H1 (cell line): ENCODE measurements around the gene CFAP100. TPM values are rescaled to one million over a fixed set of nuclear protein-coding genes. Genes with fewer than 3 reads are reported as not detected.

Experiments used
- CTCF ChIA-PET: fragments of 300-600 bp; sonication (Branson Sonifier 250); formaldehyde crosslinking; loops from one replicate; lab custom pipeline; 2021; ENCODE audit not compliant: partially characterized antibody; lab: Charles Lee
- POLR2A ChIA-PET: fragments of 300-600 bp; sonication (Branson Sonifier 250); formaldehyde crosslinking; loops from one replicate; lab custom pipeline; 2021; ENCODE audit warnings: inconsistent platforms; ENCODE audit not compliant: partially characterized antibody; lab: Charles Lee
- DNase-seq, 2 experiments: peaks; one replicate each; pipeline versions ENCODE4 v3.0.0 to v3.0.0-alpha.2; 2010 to 2022; ENCODE audit warnings: low spot score in 2 of 2, low read depth in 1 of 2, mixed read lengths in 1 of 2
- FAIRE-seq: peaks from 2 replicates; lab custom pipeline; 2011; peaks lifted over from hg19 to GRCh38; lab: Jason Lieb, UNC
- H2AFZ ChIP-seq: 2 replicates; pipeline ENCODE4 v1.8.1; 2012; ENCODE audit warnings: low read length, inconsistent platforms
- H2AK5ac ChIP-seq: 2 replicates; pipeline ENCODE4 v1.6.1; 2013; ENCODE audit warnings: low read depth, low read length
- H2BK120ac ChIP-seq: replicated peaks from 2 replicates; pipeline ENCODE3; 2013; ENCODE audit warnings: low read depth, low read length, inconsistent platforms
- H2BK12ac ChIP-seq: 2 replicates; pipeline ENCODE4 v1.6.1; 2013; ENCODE audit warnings: low read depth, low read length
- H2BK15ac ChIP-seq: 2 replicates; pipeline ENCODE4 v1.6.1; 2013; ENCODE audit warnings: low read length
- H2BK20ac ChIP-seq: 2 replicates; pipeline ENCODE4 v1.6.1; 2013; ENCODE audit warnings: low read length
- H2BK5ac ChIP-seq: 2 replicates; pipeline ENCODE4 v1.6.1; 2013; ENCODE audit warnings: low read depth, low read length
- H3K14ac ChIP-seq: 2 replicates; pipeline ENCODE4 v1.6.1; 2013; ENCODE audit warnings: inconsistent platforms; ENCODE audit not compliant: insufficient read length
- H3K18ac ChIP-seq: 2 replicates; pipeline ENCODE4 v1.6.1; 2013; ENCODE audit warnings: low read length; ENCODE audit errors: extremely low read depth
- H3K23ac ChIP-seq: 2 replicates; pipeline ENCODE4 v1.6.1; 2013; ENCODE audit warnings: inconsistent platforms; ENCODE audit not compliant: insufficient read length
- H3K23me2 ChIP-seq: 2 replicates; pipeline ENCODE4 v1.6.1; 2013; ENCODE audit warnings: low read depth, low read length
- H3K27ac ChIP-seq: 2 replicates; pipeline ENCODE4 v1.6.1; 2011; ENCODE audit warnings: low read depth, low read length, inconsistent platforms
- H3K27me3 ChIP-seq, 4 experiments: replicated peaks in 1 of 4; 1 replicate in 1 of 4; 2 replicates in 3 of 4; pipeline versions ENCODE4 v1.6.1 to v1.8.1; 2011 to 2013; ENCODE audit warnings: low read length in 3 of 4, mild to moderate bottlenecking in 3 of 4, inconsistent platforms in 2 of 4, mixed read lengths in 2 of 4, moderate library complexity in 1 of 4; ENCODE audit not compliant: control insufficient read depth in 3 of 4, insufficient read depth in 3 of 4; ENCODE audit errors: extremely low read depth in 1 of 4
- H3K36me3 ChIP-seq, 4 experiments: 2 replicates each; pipeline versions ENCODE4 v1.6.1 to v1.8.1; 2011 to 2013; ENCODE audit warnings: mild to moderate bottlenecking in 4 of 4, low read length in 3 of 4, moderate library complexity in 2 of 4, control low read depth in 1 of 4, inconsistent platforms in 1 of 4; ENCODE audit not compliant: insufficient read depth in 4 of 4, control insufficient read depth in 2 of 4
- H3K4ac ChIP-seq: replicated peaks from 2 replicates; pipeline ENCODE3; 2013; ENCODE audit warnings: low read length, low read depth, mixed read lengths, inconsistent platforms; ENCODE audit not compliant: insufficient read length
- H3K4me1 ChIP-seq, 4 experiments: replicated peaks in 1 of 4; 1 replicate in 1 of 4; 2 replicates in 3 of 4; pipeline versions ENCODE4 v1.6.1 to v1.8.1; 2011 to 2013; ENCODE audit warnings: low read length in 3 of 4, inconsistent platforms in 2 of 4, mixed read lengths in 1 of 4; ENCODE audit not compliant: insufficient read depth in 4 of 4, control insufficient read depth in 3 of 4
- H3K4me2 ChIP-seq, 2 experiments: 2 replicates each; pipeline versions ENCODE4 v1.6.1 to v1.8.1; 2011 to 2013; ENCODE audit warnings: low read depth in 2 of 2, low read length in 2 of 2, control low read depth in 1 of 2, inconsistent platforms in 1 of 2, mild to moderate bottlenecking in 1 of 2; ENCODE audit not compliant: insufficient read depth in 1 of 2
- H3K4me3 ChIP-seq, 4 experiments: fragments of 200-600, 300-600 bp in 1 of 4; sonication (generic), shearing (Covaris generic), sonication (Bioruptor Twin) in 1 of 4; 2 replicates each; pipeline versions ENCODE4 v1.5.1 to v1.8.1; 2011 to 2016; ENCODE audit warnings: low read length in 4 of 4, low read depth in 3 of 4, control low read depth in 2 of 4, inconsistent platforms in 2 of 4, mild to moderate bottlenecking in 2 of 4, mixed read lengths in 1 of 4, moderate library complexity in 1 of 4; ENCODE audit not compliant: insufficient read depth in 2 of 4; ENCODE audit errors: extremely low read depth in 1 of 4
- H3K56ac ChIP-seq: replicated peaks from 2 replicates; pipeline ENCODE3; 2013; ENCODE audit warnings: low read depth, mild to moderate bottlenecking, mixed read lengths, low read length, inconsistent platforms; ENCODE audit not compliant: insufficient read length
- H3K79me1 ChIP-seq: 2 replicates; pipeline ENCODE4 v1.6.1; 2013; ENCODE audit warnings: low read depth, low read length, control low read depth
- H3K79me2 ChIP-seq, 2 experiments: 2 replicates each; pipeline versions ENCODE4 v1.6.1 to v1.8.1; 2012 to 2013; ENCODE audit warnings: low read length in 2 of 2, mild to moderate bottlenecking in 2 of 2, inconsistent platforms in 1 of 2; ENCODE audit not compliant: insufficient read depth in 2 of 2, control insufficient read depth in 1 of 2
- H3K9ac ChIP-seq, 4 experiments: replicated peaks in 1 of 4; 1 replicate in 1 of 4; 2 replicates in 3 of 4; pipeline versions ENCODE4 v1.6.1 to v1.8.1; 2011 to 2013; ENCODE audit warnings: low read depth in 3 of 4, low read length in 3 of 4, control low read depth in 2 of 4, mild to moderate bottlenecking in 2 of 4, moderate library complexity in 2 of 4, inconsistent platforms in 1 of 4; ENCODE audit errors: extremely low read depth in 1 of 4
- H3K9me3 ChIP-seq, 2 experiments: 2 replicates each; pipeline versions ENCODE4 v1.6.1 to v1.8.1; 2012 to 2013; ENCODE audit warnings: mild to moderate bottlenecking in 2 of 2, moderate library complexity in 2 of 2, control low read depth in 1 of 2, inconsistent platforms in 1 of 2, low read depth in 1 of 2, low read length in 1 of 2, mixed read lengths in 1 of 2; ENCODE audit not compliant: insufficient read depth in 2 of 2
- H4K20me1 ChIP-seq, 2 experiments: replicated peaks in 1 of 2; 2 replicates each; pipeline versions ENCODE3 to v1.8.1; 2011 to 2013; ENCODE audit warnings: inconsistent platforms in 2 of 2, low read length in 2 of 2, mild to moderate bottlenecking in 1 of 2; ENCODE audit not compliant: insufficient read depth in 2 of 2, control insufficient read depth in 1 of 2
- H4K5ac ChIP-seq: 2 replicates; pipeline ENCODE4 v1.6.1; 2013; ENCODE audit warnings: low read length, low read depth, mixed read lengths, inconsistent platforms; ENCODE audit not compliant: insufficient read length
- H4K8ac ChIP-seq: 2 replicates; pipeline ENCODE4 v1.8.0; 2013; ENCODE audit warnings: mild to moderate bottlenecking, moderate library complexity, low read length, inconsistent platforms; ENCODE audit not compliant: insufficient read depth; ENCODE audit errors: extremely low read depth
- H4K91ac ChIP-seq: replicated peaks from 2 replicates; pipeline ENCODE3; 2013; ENCODE audit warnings: low read length, mixed read lengths, inconsistent platforms; ENCODE audit not compliant: insufficient read length
- ASH2L ChIP-seq: fragments of 200-600, 300-600 bp; sonication (generic); IDR thresholded peaks from one replicate; pipeline ENCODE4 v1.7.1; 2017; ENCODE audit warnings: low read length
- CEBPB ChIP-seq: IDR thresholded peaks from 2 replicates; pipeline ENCODE4 v1.6.1; 2012; ENCODE audit warnings: low read depth, low read length
- CHD2 ChIP-seq: IDR thresholded peaks from 2 replicates; pipeline ENCODE4 v1.6.1; 2012; ENCODE audit warnings: low read length, improper control_type of control experiment
- EP300 ChIP-seq, 2 experiments: IDR thresholded peaks; 1 replicate in 1 of 2; 2 replicates in 1 of 2; pipeline ENCODE4 v1.6.1; 2011 to 2012; ENCODE audit warnings: low read depth in 2 of 2, low read length in 2 of 2, mild to moderate bottlenecking in 2 of 2, borderline replicate concordance in 1 of 2, inconsistent platforms in 1 of 2, moderate library complexity in 1 of 2
- JUN ChIP-seq: IDR thresholded peaks from 2 replicates; pipeline ENCODE4 v1.6.1; 2011; ENCODE audit warnings: low read depth, mild to moderate bottlenecking, improper control_type of control experiment, low read length
- KDM1A ChIP-seq: fragments of 200-600, 300-600 bp; sonication (generic); IDR thresholded peaks from 2 replicates; pipeline ENCODE4 v1.7.1; 2016; ENCODE audit warnings: mild to moderate bottlenecking, low read length, borderline replicate concordance
- POLR2A ChIP-seq, 2 experiments: IDR thresholded peaks; 1 replicate in 1 of 2; 2 replicates in 1 of 2; pipeline ENCODE4 v1.6.1; 2011; ENCODE audit warnings: low read depth in 2 of 2, low read length in 2 of 2, mild to moderate bottlenecking in 2 of 2; ENCODE audit errors: control extremely low read depth in 1 of 2
- SUZ12 ChIP-seq: fragments of 200-600 bp; sonication (generic); IDR thresholded peaks from 2 replicates; pipeline ENCODE4 v1.6.1; 2012; ENCODE audit warnings: mild to moderate bottlenecking, inconsistent platforms, low read length, moderate library complexity, mixed read lengths
- WGBS, 2 experiments: shearing (Covaris generic) in 1 of 2; methylation state at CpG; one replicate each; pipeline versions ENCODE4 v1.1.6 to v1.1.7; 2013 to 2015; ENCODE audit warnings: low lambda C conversion rate in 2 of 2, mixed read lengths in 2 of 2, inconsistent platforms in 1 of 2, low coverage in 1 of 2, missing lambda C conversion rate in 1 of 2; ENCODE audit not compliant: insufficient replicate concordance in 2 of 2, insufficient coverage in 1 of 2, insufficient read length in 1 of 2; ENCODE audit errors: extremely low coverage in 1 of 2, missing lambda C conversion rate in 1 of 2; 5-methylcytosine and 5-hydroxymethylcytosine counted together
- polyA plus RNA-seq, 7 experiments: library from polyadenylated mRNA; depleted of rRNA in 3 of 7; stranded (reverse) in 5 of 7; unstranded in 2 of 7; fragments of >200 nt in 5 of 7; fragments of 200-250 nt in 2 of 7; gene quantifications; 1 replicate in 5 of 7; 2 replicates in 1 of 7; 4 replicates in 1 of 7; pipeline versions ENCODE4 v1.2.1 to v1.2.3, GENCODE V29; 2011 to 2013; ENCODE audit warnings: missing spikeins in 2 of 7, mixed read lengths in 2 of 7
- total RNA-seq: library from RNA; stranded (reverse); fragmentation: NEBNext Ultra II Directional; extraction: Animal tissue kit (Norgen Biotek cat#: 25700); gene quantifications from 2 replicates; pipeline ENCODE4 v1.2.1, GENCODE V29; 2021

CFAP100 gene
- total and polyA plus RNA-seq, 2 of the 8 experiments (the other 6 are each of a cell fraction or from before 2014, with no cell fraction given): 0.17 TPM; not detected in 1

DNA sequence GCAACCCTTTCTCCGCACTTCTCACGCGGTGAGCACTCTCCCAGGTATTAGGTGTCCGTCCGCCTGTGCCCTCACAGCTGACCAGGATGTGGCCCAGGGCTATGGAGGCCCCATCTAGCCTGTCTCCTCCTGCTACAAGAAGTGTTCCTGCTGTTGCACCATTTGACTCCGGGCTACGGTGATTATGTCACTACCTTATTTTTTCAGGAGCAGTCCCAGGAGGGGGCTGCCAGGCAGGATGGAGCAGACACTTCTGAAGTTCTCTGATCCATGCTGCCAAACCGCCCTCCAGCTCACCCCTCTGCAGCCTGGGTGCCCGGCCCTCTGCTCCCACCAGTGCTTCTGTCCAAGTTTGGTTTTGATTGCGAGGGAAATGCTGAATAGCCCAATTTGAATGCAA, 44.0 kb downstream of the CFAP100 start:
- ChIA-PET POLR2A (interaction anchor here (1.7 to 2.4 kb wide), 2 partner anchors 10 kb away, joined by 4 to 7 read pairs; no protein-coding TSS in a partner anchor), CTCF (interaction anchor here (0.8 to 2.0 kb wide), 5 partner anchors 9 to 305 kb away, joined by 3 to 5 read pairs (median 5); no protein-coding TSS in a partner anchor)
- Histone ChIP-seq H3K27me3 (no peaks in the 10 kb centered on the region), H3K4me2 (no peak overlapping the region), H3K79me1 (no peaks in the 10 kb centered on the region; the same call in 1 of the 2 replicates), H3K4ac (no peak overlapping the region), H3K79me2 (no peaks in the 10 kb centered on the region), H4K91ac (no peak overlapping the region), H3K4me3 (no peak overlapping the region), H3K9ac (no peak overlapping the region), H3K56ac (no peak overlapping the region), H3K18ac (no peak overlapping the region), H2BK12ac (no peak overlapping the region), H4K8ac (no peak overlapping the region), H4K20me1 (peaks cover 4% of the 10 kb centered on the region in 2 experiments), H2BK20ac (no peak overlapping the region), H4K5ac (no peak overlapping the region), H3K23me2 (no peaks in the 10 kb centered on the region), H2AK5ac (no peak overlapping the region), H3K27ac (no peak overlapping the region), H2BK15ac (no peak overlapping the region), H3K23ac (no peak overlapping the region), H2BK120ac (no peak overlapping the region), H2BK5ac (no peak overlapping the region), H2AFZ (no peak overlapping the region), H3K36me3 (peaks cover 0 to 4% (median 0%) of the 10 kb centered on the region in 4 experiments; a peak in 2 of 8 replicates), H3K9me3 (no peaks in the 10 kb centered on the region), H3K4me1 (peaks cover 0 to 10% (median 1%) of the 10 kb centered on the region in 4 experiments; a peak in 3 of 7 replicates), H3K14ac (no peak overlapping the region)
- no peak for TF ChIP-seq CEBPB
- no peak for TF ChIP-seq ASH2L
- no peak for TF ChIP-seq CHD2
- no peak for TF ChIP-seq SUZ12
- no peak for TF ChIP-seq JUN
- no peak for TF ChIP-seq EP300 (IDR thresholded peaks at IDR 0.05; ENCODE audit: borderline replicate concordance in 1 of 2, low read depth in 2 of 2, low read length in 2 of 2)
- TF ChIP-seq POLR2A (IDR thresholded peaks at IDR 0.05; ENCODE audit: control extremely low read depth in 1 of 2, low read depth in 2 of 2, low read length in 2 of 2): no peak
- TF ChIP-seq KDM1A: no peak
- FAIRE-seq: no peak
- DNase-seq: no peak
- WGBS, 2 experiments: 91% methylated on average over 10 of the region's 10 CpGs; no CpG with 5 or more reads in 1 of the 2 experiments
